ENCODE results near the gene ZNF516.

The ZNF516 gene

GRCh38 chr18:76455003-76455676 is 39.9 kb downstream of the ZNF516 start:
- no peak for DNase-seq (ENCODE audit: low spot score)
- in situ Hi-C loops (cut with MboI; ENCODE audit: low sequenced_read_pairs, unreplicated experiment), result no loop called here
- no peak for TF ChIP-seq CTCF (IDR thresholded peaks at IDR 0.05; ENCODE audit: borderline replicate concordance, control extremely low read depth, extremely low read depth, insufficient read depth, missing control alignments)

DNA sequence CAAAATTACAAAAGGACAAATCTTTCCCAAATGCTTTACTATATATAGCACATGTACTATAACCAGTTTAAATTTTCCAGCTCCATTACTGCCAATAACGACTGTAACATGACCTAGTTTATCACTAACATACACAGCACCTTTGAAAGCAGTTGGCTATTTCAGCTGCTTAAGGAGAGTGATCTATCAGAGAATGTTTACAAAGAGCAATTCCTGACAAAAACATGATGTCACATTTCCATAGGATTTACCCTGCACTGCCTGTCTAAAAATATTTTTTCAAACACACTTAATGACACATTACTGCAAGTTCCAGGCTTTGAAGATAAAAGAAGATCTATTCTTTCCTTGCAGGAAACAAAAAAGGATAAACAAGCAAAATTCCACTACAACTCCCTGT is 40.6 kb downstream of the ZNF516 start:
- DNase-seq (ENCODE audit: low spot score), result no peak
- TF ChIP-seq CTCF (IDR thresholded peaks at IDR 0.05; ENCODE audit: borderline replicate concordance, control extremely low read depth, extremely low read depth, insufficient read depth, missing control alignments), result no peak
- in situ Hi-C loops (cut with MboI; ENCODE audit: low sequenced_read_pairs, unreplicated experiment), result no loop called here

DNA sequence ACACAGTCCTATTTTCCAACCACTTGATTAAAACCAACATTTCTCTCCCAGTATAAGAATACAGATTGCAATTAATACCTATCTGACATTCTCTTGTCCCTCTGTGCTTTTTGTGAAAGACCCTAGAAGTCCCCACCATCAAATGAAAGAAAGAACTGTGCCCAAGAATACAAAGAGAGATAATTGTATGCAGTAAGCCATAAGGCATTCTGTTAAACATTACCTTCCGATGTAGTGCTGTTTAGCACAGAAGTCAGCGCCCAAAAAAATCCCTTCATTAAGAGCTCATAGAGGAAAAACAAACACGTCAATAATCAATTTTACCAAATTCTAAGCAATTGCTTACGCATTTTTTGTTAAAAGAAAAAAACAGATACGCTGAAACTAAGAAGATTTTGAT is 41.1 kb downstream of the ZNF516 start:
- in situ Hi-C loops (cut with MboI; ENCODE audit: low sequenced_read_pairs, unreplicated experiment), result no loop called here
- no peak for DNase-seq (ENCODE audit: low spot score)
- no peak for TF ChIP-seq CTCF (IDR thresholded peaks at IDR 0.05; ENCODE audit: borderline replicate concordance, control extremely low read depth, extremely low read depth, insufficient read depth, missing control alignments)

GRCh38 chr18:76453057-76453561 is 41.9 kb downstream of the ZNF516 start:
- TF ChIP-seq CTCF (IDR thresholded peaks at IDR 0.05; ENCODE audit: borderline replicate concordance, control extremely low read depth, extremely low read depth, insufficient read depth, missing control alignments), result no peak
- DNase-seq (ENCODE audit: low spot score), result no peak
- in situ Hi-C loops (cut with MboI; ENCODE audit: low sequenced_read_pairs, unreplicated experiment), result no loop called here

DNA sequence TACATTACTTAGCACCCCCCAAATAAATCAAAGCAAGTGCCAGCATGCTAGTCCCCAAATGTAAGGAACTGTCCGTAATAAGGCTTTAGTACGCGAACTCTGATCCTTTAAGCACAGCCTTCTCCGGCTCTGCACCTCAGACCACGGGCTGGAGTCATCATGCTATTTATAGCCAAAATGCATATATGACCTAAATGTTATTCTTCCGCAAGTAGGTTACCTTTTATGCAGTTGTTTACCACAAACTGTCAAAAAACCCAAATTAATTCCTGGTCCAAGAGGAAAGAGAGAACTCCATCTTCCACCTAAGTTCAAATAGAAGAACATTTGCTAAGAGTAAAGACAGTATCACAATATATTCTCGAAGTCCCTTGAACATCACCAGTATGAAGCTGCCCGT is 42.7 kb downstream of the ZNF516 start:
- in situ Hi-C loops (cut with MboI; ENCODE audit: low sequenced_read_pairs, unreplicated experiment), result no loop called here
- DNase-seq (ENCODE audit: low spot score), result no peak

More for the DNA sequence above, 42.7 kb downstream of the ZNF516 start:
- TF ChIP-seq CTCF (IDR thresholded peaks at IDR 0.05; ENCODE audit: borderline replicate concordance, control extremely low read depth, extremely low read depth, insufficient read depth, missing control alignments), result no peak
